Measurements from ENCODE around the gene PUS10. TPM values are rescaled to one million over a fixed set of nuclear protein-coding genes. Genes with fewer than 3 reads are reported as not detected.
"Not testable (repeated sequence)": the region's sequence is repeated elsewhere in the genome, so short reads cannot be mapped to it uniquely, and the experiment has no call there.

Gene PUS10
- total RNA-seq, 4 donors from 2014 or later, result 3.8 to 26.4 (median 12.1) TPM

- H3K27ac ChIP-seq, result peak overlapping the region in 1 of 4 donors; percentile 15
- DNase-seq, result no peak
- 77 to 85% methylated on average over 2 to 7 of the region's 7 CpGs for WGBS, 2 donors (ENCODE audit: low coverage in 1 of 2)
- H3K4me3 ChIP-seq, result no peak overlapping the region
- no peaks in the 10 kb centered on the region for H3K27me3 ChIP-seq
- in situ Hi-C loops (cut with MboI; ENCODE audit: low pct_ligation_motif_present in 1 of 4, low pct_unique_long_range_greater_than_20kb in 1 of 4, low sequenced_read_pairs in 3 of 4) (no loop called here), intact Hi-C loops (cut with DNase I; ENCODE audit: low total_unique reads) (no loop called here)
- H3K4me1 ChIP-seq, result peaks cover 0 to 6% (median 0%) of the 10 kb centered on the region in 4 donors
- no peaks in the 10 kb centered on the region for H3K9me3 ChIP-seq
- peaks cover 0 to 23% (median 9%) of the 10 kb centered on the region in 4 donors for H3K36me3 ChIP-seq
- TF ChIP-seq, protein P1, sequence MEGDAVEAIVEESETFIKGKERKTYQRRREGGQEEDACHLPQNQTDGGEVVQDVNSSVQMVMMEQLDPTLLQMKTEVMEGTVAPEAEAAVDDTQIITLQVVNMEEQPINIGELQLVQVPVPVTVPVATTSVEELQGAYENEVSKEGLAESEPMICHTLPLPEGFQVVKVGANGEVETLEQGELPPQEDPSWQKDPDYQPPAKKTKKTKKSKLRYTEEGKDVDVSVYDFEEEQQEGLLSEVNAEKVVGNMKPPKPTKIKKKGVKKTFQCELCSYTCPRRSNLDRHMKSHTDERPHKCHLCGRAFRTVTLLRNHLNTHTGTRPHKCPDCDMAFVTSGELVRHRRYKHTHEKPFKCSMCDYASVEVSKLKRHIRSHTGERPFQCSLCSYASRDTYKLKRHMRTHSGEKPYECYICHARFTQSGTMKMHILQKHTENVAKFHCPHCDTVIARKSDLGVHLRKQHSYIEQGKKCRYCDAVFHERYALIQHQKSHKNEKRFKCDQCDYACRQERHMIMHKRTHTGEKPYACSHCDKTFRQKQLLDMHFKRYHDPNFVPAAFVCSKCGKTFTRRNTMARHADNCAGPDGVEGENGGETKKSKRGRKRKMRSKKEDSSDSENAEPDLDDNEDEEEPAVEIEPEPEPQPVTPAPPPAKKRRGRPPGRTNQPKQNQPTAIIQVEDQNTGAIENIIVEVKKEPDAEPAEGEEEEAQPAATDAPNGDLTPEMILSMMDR (IDR thresholded peaks at IDR 0.05), result no peak
- TF ChIP-seq POLR2AphosphoS5 (IDR thresholded peaks at IDR 0.05) (no peak), EP300 (IDR thresholded peaks at IDR 0.05; ENCODE audit: low read depth) (no peak), POLR2A (IDR thresholded peaks at IDR 0.05) (no peak)
Observed at GRCh38 chr2:60925994-60926740, 91.9 kb downstream of the PUS10 start.

GRCh38 chr2:60907329-60907728, 110.7 kb downstream of the PUS10 start:
- H3K4me3 ChIP-seq, result no peak overlapping the region
- H3K4me1 ChIP-seq, result peaks cover 0 to 3% (median 0%) of the 10 kb centered on the region in 4 donors
- no peak overlapping the region for H3K27ac ChIP-seq
- TF ChIP-seq POLR2A (IDR thresholded peaks at IDR 0.05) (no peak), POLR2AphosphoS5 (IDR thresholded peaks at IDR 0.05) (no peak), EP300 (IDR thresholded peaks at IDR 0.05; ENCODE audit: low read depth) (no peak)
- TF ChIP-seq, protein P1 (IDR thresholded peaks at IDR 0.05), result no peak
- intact Hi-C loops (cut with DNase I; ENCODE audit: low total_unique reads), result no loop called here
- peaks cover 0 to 12% (median 2%) of the 10 kb centered on the region in 4 donors for H3K36me3 ChIP-seq
- no peaks in the 10 kb centered on the region for H3K27me3 ChIP-seq
- in situ Hi-C loops (cut with MboI; ENCODE audit: low pct_ligation_motif_present in 1 of 4, low pct_unique_long_range_greater_than_20kb in 1 of 4, low sequenced_read_pairs in 3 of 4), result no loop called here
- no peak for DNase-seq
- 92 to 95% methylated on average over 6 to 8 of the region's 8 CpGs for WGBS, 2 donors (ENCODE audit: low coverage in 1 of 2)
- no peaks in the 10 kb centered on the region for H3K9me3 ChIP-seq

- TF ChIP-seq POLR2A (IDR thresholded peaks at IDR 0.05) (no peak), POLR2AphosphoS5 (IDR thresholded peaks at IDR 0.05) (no peak), EP300 (IDR thresholded peaks at IDR 0.05; ENCODE audit: low read depth) (no peak)
- TF ChIP-seq, protein P1 (IDR thresholded peaks at IDR 0.05), result no peak
- no peak for DNase-seq
- no peak overlapping the region for H3K4me3 ChIP-seq
- H3K27me3 ChIP-seq, result no peaks in the 10 kb centered on the region
- no peaks in the 10 kb centered on the region for H3K9me3 ChIP-seq
- intact Hi-C loops (cut with DNase I; ENCODE audit: low total_unique reads), result no loop called here
- in situ Hi-C loops (cut with MboI; ENCODE audit: low pct_ligation_motif_present in 1 of 4, low pct_unique_long_range_greater_than_20kb in 1 of 4, low sequenced_read_pairs in 3 of 4), result no loop called here
- WGBS, 2 donors (ENCODE audit: low coverage in 1 of 2), result 93 to 100% methylated on average over 2 of the region's 2 CpGs
- H3K4me1 ChIP-seq, result peaks cover 0 to 3% (median 0%) of the 10 kb centered on the region in 4 donors
- peaks cover 0 to 20% (median 4%) of the 10 kb centered on the region in 4 donors for H3K36me3 ChIP-seq
- H3K27ac ChIP-seq, result no peak overlapping the region
Observed at GRCh38 chr2:60906395-60906794, 111.7 kb downstream of the PUS10 start.

- H3K4me3 ChIP-seq; H3K9me3 ChIP-seq; intact Hi-C loops (cut with DNase I; ENCODE audit: low total_unique reads); H3K27ac ChIP-seq; DNase-seq; H3K27me3 ChIP-seq; H3K4me1 ChIP-seq; in situ Hi-C loops (cut with MboI; ENCODE audit: low pct_ligation_motif_present in 1 of 4, low pct_unique_long_range_greater_than_20kb in 1 of 4, low sequenced_read_pairs in 3 of 4): not testable (repeated sequence)
- 82 to 96% methylated on average over 4 to 5 of the region's 5 CpGs for WGBS, 2 donors (ENCODE audit: low coverage in 1 of 2)
- H3K36me3 ChIP-seq, result peaks cover 0 to 24% (median 6%) of the 10 kb centered on the region in 4 donors
Observed at GRCh38 chr2:60905867-60906266, 112.2 kb downstream of the PUS10 start.

- H3K4me3 ChIP-seq; H3K27ac ChIP-seq; DNase-seq; intact Hi-C loops (cut with DNase I; ENCODE audit: low total_unique reads); H3K27me3 ChIP-seq; H3K9me3 ChIP-seq; in situ Hi-C loops (cut with MboI; ENCODE audit: low pct_ligation_motif_present in 1 of 4, low pct_unique_long_range_greater_than_20kb in 1 of 4, low sequenced_read_pairs in 3 of 4); H3K4me1 ChIP-seq: not testable (repeated sequence)
- 94 to 95% methylated on average over 6 of the region's 6 CpGs for WGBS, 2 donors (ENCODE audit: low coverage in 1 of 2)
- peaks cover 0 to 46% (median 14%) of the 10 kb centered on the region in 4 donors for H3K36me3 ChIP-seq
Observed at GRCh38 chr2:60901296-60901695, 116.8 kb downstream of the PUS10 start.
